GM21447 (cell line): ENCODE data around the gene LHX5.

ENCODE experiments used
- ATAC-seq: cut with Tn5 transposase; IDR thresholded peaks from one replicate; pipeline ENCODE4 v1.9.1; 2021; ENCODE audit not compliant: unreplicated experiment

Gene LHX5

DNA sequence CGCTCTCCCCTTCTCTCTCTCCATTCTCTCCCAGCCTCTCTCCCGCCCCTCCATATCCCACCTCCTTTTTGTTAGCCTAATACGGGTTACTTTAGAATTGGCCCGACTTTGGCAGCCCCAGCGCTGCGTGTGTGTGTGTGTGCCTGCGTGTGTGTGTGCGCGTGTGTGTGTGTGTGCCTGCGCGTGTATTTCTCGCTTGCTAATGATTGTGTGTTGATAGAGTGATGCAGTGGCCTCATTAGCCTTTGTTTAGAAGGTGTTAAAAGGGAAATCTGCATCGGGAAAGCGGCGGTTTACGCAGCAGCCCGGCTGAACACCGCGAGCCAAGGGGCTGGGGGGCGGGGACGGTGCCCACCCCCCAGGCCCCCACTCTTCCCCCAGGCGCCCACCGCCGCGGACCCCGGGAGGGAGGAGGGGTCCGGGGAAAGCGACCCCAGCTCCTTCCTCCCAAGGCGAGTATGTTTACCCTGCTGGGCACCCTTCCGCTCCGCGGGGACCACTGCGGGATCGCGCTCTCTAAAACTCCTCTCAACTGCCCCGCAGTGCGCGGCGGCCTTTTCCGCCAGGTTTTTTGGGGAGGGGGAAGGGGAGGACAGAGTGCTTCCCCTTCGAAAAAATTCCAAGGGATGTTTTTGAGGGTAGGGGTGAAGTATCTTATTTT is 6.8 kb upstream of the LHX5 start:
- no peak for ATAC-seq

DNA sequence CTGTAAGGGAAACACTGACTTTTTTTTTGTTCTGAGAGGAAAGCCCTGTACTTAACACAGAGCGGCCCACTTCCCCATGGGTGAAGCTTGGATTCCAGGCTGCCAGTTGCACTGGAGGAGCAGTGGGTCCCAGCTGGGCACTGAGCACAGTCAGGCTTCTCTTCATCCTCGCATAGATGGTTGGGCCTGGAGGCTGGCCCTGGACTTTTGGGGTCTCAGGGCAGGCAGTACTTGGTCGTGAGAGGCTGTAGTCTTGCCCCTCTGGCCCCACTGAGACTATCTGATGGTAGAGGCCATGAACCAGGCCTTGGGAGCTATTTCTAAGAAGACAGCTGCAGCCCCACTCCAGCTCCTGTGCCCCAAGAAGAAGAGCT is 6.2 kb upstream of the LHX5 start:
- ATAC-seq = no peak

DNA sequence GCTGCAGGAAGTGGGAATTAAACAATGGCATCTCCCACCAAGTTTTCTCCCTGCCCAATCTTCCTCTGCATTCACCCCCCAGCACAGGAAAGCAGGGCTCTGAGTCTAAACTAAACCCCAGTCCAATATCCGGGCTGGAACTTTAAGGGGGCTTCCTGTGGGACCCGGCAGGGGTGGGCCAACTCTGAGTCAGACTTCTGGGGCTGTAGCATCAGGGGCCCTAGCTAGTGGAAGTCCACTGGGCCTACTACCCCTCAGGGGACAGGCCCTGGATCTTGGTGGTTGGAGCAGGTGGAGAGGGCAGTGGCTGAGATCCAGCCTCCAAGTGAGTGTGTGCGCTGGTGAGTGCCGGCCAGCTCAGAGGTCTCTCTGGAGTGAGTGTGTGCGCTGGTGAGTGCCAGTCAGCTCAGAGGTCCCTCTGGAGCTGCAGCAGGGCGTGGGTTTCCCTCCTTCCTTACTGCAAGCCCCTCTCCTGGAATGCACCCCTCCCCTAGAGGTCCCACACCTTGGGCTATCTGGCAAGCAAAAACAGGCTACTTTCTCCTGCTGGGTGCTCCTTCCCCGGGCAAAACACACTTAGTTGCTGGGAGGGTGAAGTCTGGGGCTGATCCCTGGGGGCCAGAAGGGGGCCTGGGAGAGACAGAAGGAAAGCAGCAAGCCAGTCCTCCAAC is 5.6 kb upstream of the LHX5 start:
- no peak for ATAC-seq

DNA sequence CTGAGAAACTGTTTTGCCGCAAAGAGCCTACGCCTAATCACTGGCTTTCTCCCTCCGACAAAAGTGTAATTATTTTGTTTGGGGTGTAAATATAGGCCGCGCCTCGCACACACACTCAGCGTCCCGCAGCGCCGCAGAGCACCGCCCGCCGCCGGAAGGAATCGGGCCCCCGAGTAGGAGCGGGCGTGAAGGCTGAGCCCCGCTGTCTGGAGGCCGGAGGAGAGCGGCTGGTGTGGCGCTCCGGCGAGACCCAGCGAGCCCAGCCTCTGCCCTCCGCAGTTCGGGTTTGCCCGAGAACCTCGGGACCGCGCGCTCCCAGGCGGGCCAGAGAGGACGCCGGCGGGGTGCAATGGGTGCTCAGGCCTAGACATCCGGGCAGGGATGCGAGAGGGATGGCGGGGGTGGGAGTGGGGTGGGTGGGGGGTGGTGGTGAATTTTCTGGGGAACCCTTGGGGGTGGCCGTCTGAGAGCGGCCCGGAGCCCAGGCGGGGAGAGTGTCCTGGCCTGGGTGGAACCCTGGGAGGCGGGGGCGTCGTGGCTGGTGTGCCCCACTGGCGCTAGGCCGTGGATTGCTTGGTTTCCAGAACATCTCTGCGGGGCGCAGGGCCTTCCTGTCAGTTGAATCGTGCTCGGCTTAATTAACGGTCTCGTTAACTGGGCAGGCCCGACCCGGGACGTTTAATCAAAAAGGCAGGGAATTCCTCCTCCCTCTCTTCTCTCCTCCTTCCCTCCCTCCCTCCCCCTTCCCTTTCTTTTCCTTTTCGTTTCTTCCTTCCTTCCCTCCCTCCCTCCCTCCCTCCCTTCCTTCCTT is 4.7 kb upstream of the LHX5 start:
- ATAC-seq = no peak

DNA sequence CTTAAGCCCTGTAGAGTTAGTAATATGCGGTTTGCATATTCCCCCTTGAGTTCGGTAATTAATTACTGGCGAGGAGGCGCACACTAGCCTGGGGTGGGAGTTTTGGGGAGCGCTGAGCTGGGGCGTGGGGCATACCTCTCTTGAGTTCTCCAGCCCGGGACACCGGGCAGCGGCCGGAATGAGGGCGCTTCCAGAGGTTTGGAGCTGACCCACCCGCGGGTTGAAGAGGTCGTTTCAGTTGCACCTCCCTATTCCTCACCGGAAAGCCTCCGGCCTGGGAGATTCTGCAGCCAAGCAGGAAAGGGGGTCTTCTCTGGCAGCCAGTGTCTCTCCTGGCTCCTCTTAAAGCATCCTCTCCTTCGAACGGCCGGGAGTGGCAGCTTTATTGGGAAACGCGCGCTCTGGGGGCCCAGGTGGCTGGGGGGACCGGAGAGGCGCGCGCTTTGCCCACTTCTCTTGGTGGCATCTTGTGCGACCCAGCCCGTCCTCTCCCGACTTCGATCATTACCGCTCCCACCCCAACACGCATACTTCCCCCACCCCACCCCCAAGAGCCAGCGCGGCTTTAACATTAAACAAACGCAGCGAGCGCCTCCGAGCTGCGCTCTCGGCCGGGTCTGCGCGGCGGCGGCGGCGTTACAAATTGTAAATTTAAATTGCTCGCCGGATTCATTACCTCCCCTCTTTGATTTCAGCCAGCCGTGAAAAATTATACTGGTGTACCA is 3.9 kb upstream of the LHX5 start:
- ATAC-seq = no peak

DNA sequence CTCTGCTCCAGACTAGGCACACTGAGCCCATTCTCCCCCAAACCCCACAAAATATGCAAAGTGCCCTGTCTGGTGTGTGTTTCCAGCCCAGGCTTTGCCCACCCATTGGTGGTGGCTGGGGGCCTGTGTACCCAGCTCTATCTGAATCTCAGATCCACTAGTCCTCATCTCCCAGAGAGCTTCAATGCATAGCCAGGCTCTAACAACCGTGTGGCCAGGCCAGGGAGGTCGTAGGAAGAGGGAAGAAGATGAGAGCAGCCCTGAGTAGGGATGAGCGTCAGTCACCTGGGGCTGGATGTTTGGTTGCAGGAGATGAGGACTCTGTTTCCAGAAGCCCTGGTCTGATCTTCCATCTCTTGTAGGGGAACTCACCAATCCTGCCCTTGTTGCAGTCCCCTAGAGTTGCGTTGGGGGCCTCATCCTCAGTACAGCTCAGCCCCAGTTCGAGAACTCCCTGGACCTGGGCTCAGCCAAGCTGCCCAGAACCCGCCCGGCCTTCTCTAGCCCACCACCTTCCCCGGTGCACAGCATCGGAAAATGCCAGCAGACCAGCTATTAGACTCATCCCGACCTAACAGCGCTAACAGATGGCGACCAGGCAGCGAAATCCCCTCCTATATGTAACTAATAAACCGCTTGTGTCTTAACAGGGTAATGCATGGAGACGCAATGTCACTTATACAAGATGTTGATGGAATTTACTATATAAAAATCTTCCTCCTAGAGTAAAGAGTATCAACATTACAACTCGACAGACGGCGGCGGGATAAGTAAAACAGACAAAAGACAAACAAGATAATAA is 3.2 kb upstream of the LHX5 start:
- ATAC-seq = no peak

DNA sequence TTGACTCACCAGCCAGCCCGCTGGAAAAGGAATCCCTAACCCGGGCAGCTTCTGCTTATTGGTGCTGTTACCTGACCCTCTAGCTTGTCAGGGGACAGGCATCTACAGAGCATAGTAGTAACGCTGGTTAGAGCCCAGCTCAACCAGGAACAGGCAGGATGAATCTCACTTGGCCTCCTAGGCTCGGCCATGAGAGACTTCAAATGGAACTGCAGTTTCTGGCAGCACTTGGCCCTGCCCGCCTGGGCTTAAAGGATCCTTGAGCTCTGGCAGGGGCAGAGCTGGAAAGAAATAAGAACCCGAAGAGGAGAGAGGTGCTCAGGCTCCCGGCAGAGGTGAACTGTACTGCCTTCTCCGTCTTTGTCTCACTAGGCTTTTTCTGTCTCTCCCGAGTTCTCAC is 2.3 kb upstream of the LHX5 start:
- ATAC-seq = no peak

DNA sequence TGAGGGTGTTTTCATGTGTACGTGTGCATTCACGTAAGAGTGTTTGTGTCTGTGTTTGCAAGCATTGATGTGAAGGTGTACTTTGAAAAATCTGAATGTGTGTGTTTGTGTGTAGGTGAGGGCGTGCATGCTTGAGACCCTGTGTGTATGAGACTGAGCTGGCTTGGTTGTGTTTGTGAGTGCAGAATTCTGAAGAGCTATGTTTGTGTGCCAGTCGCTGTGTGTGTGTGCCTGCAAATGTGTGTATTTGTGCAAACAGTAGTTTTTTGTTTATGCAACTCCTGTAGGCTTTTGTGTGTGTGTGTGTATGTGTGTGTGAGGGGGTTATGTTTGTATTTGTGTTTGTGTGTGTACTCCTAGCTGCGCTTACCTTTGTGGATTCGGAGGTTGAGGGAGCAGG is 1.7 kb upstream of the LHX5 start:
- ATAC-seq = no peak

DNA sequence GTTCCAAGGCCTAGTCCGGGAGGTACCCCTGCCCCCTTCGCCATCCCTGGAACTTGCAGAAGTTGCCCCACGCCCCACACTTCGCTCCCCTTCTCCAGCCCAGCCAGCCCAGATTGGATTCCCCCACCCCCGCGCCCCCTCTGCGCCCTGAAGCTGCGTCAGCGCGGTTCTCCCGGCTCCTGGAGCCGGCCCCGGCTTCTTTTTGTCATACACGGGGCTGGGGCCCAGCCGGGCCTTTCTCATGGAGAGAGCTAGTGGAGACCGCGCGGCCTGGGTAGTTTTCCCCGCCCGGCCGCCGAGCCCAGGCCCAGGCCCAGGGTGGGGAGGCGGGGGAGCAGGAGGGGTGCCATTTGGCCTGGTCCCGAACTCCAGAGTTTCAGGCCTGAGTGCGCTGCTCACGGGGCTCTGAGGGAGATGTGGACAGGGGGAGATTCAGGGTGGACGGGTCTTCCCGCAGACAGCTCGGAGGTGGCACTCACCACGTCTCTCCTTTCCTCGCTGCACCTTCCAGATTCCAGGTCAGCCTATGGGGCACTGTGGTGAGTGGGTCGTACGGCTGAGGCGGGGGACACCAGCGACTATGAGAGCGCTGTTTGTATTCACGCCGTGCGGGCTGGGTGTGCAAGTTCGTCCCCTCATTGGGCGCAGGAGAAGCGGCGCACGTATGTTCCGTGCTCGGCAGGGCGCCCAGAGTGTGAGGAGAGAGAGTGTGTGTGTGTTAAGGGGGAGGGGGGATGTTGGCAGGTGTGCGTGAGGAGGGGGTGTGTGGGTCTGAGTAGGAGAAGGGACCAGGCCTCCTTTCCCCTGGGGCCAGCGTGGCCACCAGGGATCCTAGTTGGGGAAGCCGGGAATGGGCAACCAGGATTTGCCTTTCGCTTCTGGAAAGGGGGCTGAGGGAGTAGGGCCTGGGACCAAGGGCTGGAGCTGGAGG is 785 bp upstream of the LHX5 start:
- no peak for ATAC-seq

DNA sequence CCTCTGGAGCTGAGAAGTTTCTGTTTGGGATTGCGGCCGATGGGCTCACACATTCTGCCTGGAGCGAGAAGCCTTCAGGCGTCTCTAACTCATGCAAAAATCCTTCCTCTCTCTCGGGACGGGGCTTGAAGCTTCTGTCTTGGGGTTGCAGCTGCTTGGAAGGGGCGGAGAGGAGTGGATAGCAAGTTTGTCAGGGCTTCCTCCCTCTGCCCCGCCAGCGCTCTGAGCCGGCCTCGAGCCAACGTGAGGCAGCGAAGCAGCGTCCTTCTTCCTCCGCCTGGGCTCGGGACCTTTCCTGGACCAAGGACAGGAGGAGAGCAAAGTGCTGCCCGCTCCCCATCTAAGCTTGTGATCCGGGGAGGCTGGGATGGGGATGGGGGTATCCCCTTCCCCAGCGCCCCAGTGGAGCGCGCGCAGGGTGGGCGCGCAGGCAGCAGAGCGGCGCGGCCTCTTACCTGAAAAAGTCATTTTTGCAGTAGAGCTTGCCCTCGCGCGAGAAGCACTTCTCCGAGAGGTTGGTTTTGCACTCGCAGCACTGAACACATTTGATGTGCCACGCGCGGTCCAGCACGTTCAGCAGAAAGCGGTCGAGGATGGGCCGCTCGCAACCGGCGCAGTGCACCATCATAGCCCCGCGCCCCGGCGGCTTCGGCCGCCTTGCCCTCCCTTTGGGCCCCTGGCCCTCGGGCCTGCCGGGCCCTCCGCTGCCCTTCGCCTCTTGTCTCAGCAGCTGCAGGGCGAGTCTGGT is 626 bp downstream of the LHX5 start:
- ATAC-seq = no peak

DNA sequence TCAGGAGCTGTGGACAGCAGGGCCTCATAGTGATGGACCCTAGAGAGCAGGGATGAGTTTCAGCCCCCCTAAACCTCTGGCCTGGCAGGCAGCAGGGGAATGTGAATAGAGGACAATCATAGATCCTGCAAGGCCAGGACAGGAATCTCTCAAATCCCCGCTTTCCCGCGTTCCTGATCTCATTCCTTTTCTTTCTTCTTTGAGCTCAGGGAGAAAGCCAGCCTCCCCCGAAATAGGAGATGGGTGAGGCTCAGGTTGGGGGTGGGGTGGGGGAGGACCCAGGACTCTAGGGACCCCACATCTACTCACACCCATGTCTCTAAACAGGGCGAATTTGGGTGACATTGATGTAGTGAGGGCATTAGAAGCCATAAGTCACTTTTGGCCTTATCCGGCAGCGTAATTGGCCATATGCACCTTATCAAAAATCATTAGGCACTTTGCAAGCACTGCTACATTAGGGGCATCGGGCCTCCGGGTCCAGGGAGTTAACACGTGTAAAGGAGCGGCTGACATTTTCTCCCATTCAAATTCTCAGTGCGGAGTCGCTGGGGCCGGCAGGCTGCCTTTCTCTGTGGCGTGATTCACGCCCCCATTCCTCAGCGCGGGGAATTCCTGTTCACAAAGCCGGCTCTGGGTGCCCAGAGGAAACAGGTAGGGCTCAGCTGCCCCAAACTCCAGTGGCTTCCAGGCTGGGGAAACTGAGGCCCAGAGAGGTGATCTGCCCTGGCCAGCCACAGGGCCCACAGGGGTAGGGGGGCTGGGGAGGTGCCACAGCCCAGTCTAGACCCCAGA is 1.5 kb downstream of the LHX5 start:
- ATAC-seq = no peak

DNA sequence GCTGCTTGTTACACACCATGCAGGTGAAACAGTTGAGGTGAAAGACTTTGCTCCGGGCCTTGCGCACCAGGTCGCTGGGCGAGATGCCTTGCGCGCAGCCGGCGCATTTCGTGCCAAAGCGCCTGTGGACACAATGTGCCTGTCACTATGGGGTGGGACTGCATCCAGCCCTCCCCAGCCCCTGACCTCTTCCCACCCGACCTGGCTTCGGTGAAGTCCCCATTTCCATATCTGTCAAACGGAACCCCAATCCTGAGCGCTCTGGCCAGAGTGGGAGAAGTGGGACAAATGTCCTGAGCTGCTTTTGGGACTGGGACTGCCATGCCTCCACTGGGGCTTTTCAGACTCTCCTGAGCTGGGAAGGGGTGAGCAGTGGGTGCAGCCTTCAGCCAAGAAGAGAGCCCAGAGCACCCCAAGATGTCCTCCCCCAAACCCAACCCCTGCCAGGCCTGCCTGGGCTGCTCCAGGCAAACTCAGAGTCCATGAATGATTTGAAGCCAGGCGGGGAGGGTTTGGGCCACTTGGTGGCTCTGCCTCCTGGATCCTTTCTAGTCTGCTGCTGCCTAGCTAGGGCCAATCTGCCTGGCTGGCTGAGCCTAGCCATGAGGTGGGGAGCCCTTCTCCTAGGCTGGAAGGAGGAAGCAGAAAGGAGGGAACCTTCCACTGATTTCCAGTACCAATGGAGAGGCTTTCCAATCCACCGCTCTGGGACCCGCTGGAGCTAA is 2.3 kb downstream of the LHX5 start:
- ATAC-seq = no peak

DNA sequence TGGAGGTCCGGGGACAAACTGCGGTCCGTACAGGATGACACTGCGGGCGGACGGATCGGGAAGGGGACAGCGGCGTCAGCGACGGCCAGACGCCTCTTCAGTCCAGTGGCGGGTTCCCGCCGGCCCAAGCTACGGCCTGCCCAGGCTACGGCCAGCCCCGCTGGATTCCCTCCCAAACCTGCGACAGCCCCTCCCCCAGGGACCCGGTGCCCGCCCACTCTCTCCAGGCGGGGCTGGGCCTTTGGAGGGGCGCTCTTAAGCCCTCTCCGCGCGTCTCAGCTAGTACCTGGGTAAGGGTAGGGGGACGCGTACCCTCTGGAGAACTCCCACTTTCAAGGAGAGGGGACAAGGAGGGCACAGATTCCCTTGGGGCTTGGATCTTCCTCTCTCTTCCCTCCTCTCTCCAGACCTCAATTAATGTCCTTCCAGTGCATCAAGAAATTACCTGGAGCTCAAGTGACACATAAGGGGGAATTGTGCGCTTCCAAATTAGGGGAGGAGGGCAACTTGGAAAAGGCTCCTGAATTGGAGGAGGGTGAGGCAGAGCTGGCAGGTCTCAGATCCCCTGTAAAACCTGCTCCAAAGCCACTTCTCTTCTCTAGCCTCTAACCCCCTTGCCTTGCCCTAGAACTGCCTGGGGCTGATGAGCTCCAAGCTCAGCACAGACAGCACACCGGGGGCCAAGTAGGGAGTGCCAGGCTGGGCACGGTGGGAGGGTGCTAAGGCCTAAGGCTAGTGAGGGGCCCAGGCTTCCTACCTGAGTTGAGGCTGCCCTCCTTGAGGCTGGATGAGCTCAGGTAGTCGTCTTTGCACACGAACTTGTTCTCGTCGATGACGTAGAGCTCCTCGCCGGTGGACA is 3.1 kb downstream of the LHX5 start:
- no peak for ATAC-seq

DNA sequence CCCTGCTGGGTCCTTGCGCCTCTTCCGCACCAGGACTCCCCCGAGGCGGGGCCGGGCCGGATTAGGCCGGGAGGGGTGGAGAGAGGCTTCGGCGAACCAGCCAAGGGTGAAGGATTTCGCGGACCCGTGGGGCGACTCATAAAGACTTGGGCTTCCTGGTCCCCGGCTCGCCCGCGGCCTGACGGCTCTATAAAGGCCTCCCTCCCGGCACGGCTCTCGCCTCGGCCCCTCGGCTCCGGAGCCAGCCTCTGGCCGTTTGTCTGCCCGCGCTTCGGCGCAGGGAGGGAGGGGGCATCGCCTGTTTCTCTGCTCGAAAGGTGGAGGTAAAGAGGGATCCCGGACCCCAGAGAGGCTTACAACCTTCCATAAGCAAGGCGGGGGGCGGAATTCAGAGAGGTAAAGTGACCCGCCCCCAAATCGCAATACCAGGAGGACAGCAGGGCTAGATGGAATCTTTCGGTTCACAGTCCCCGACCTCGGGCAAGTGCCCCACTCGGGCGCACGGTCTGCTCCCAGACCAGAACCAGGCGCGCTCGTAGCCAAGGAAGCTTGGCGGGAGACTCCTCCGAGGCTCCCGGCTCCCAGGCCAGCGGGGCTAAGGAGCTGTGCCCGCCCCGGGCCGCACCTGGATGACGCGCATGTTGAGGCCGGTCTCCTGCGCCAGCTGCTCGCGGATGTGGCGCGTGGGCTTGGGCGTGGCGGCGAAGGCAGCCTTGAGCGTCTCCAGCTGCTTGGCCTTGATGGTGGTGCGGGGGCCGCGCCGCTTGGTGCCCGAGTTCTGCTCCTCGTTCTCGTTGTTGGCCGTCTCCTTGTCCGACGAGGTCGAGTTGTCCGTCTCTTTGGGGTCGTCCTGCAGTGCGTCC is 3.9 kb downstream of the LHX5 start:
- no peak for ATAC-seq

DNA sequence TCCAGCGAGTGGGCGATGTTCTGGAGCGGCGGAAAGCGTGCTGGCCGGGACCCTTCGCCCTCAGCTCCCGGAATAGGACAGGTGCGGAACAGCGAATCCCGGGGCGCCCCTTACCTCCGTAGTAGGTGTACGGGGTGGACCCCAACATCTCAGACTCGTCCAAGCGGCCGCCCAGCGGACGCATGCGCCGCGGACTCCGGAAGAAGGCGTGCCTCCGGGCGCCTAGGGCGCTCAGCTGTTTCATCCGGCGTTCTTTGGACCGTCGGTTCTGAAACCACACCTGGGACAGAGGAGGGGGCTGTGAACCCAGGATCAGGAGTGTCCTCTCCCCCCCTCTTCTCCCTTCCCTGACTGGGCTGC is 4.5 kb downstream of the LHX5 start:
- no peak for ATAC-seq
